ENCODE results near the gene GREB1. TPM values are rescaled to one million over a fixed set of nuclear protein-coding genes. Genes with fewer than 3 reads are reported as not detected.
A peak's percentile ranks its signal among the peaks of the same experiment; 100 is the strongest.

Gene GREB1
- total RNA-seq, 1 experiment from 2014 or later, result 0.62 TPM

DNA sequence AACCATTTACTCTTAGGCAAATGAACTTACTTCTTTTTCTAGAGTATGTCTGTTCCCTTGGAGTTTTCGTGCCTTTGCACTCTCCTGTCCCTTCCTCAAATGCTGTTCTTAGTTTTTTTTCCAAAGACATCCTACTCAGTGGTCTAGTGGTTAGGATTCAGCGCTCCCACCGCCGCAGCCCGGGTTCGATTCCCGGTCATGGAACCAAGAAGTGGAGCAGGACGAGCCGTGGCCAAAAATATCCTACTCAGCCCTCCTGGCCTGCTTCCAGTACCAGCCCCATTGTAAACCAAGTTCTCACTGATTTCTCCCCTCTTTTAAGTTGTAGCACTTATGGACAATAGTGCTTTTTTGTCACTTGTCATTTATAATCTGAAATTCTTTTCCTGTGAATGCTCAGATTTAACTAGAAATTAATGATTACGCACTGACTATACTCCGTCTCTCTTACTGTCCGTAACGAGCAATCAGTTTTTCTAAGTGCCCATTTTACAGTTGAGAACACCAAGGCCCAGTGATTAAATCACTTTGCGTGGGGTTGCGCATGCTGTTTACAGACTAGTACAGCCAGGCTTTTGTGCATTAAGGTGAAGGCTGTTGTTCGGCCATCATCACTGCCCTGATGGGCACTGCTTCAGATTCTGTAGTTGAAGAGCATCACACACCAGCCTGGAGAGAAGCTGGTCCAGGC is 17.9 kb downstream of the GREB1 start:
- H3F3A ChIP-seq (ENCODE audit: low read length, unreplicated experiment), result no peaks in the 10 kb centered on the region
- TF ChIP-seq, protein P1, sequence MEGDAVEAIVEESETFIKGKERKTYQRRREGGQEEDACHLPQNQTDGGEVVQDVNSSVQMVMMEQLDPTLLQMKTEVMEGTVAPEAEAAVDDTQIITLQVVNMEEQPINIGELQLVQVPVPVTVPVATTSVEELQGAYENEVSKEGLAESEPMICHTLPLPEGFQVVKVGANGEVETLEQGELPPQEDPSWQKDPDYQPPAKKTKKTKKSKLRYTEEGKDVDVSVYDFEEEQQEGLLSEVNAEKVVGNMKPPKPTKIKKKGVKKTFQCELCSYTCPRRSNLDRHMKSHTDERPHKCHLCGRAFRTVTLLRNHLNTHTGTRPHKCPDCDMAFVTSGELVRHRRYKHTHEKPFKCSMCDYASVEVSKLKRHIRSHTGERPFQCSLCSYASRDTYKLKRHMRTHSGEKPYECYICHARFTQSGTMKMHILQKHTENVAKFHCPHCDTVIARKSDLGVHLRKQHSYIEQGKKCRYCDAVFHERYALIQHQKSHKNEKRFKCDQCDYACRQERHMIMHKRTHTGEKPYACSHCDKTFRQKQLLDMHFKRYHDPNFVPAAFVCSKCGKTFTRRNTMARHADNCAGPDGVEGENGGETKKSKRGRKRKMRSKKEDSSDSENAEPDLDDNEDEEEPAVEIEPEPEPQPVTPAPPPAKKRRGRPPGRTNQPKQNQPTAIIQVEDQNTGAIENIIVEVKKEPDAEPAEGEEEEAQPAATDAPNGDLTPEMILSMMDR (conservative IDR thresholded peaks at IDR 0.05; ENCODE audit: low read depth, low read length), result no peak
- TF ChIP-seq EZH2phosphoT487 (IDR thresholded peaks at IDR 0.05; ENCODE audit: borderline replicate concordance, low read length), result no peak
- no peak for TF ChIP-seq EZH2 (IDR thresholded peaks at IDR 0.05; ENCODE audit: low read length, unreplicated experiment)
- no peaks in the 10 kb centered on the region for H3K36me3 ChIP-seq (ENCODE audit: low read depth, low read length)
- H2AFZ ChIP-seq (ENCODE audit: low read length), result no peak overlapping the region
- no TSS peak for BruUV-seq (replicated peaks)
- H3K4me1 ChIP-seq (ENCODE audit: insufficient read depth, low read length), result peaks cover 14% of the 10 kb centered on the region
- intact Hi-C loops (cut with micrococcal nuclease), result no loop called here
- H3K79me2 ChIP-seq (ENCODE audit: low read length), result no peaks in the 10 kb centered on the region
- no peak overlapping the region for H3K4me2 ChIP-seq (ENCODE audit: low read length)
- H4K20me1 ChIP-seq (ENCODE audit: low read length), result no peaks in the 10 kb centered on the region
- H3K27me3 ChIP-seq (ENCODE audit: low read length), result peaks cover 67% of the 10 kb centered on the region
- DNase-seq (no peak), ATAC-seq (no peak)
- CTCF ChIA-PET, result no interaction called here
- no peaks in the 10 kb centered on the region for H3K9me3 ChIP-seq (ENCODE audit: low read length)
- no peak overlapping the region for H3K27ac ChIP-seq (ENCODE audit: low read length)
- no peak overlapping the region for H3K9ac ChIP-seq (ENCODE audit: low read length)
- no peak overlapping the region for H3K4me3 ChIP-seq (ENCODE audit: low read length)
- H3K9me2 ChIP-seq (replicated peaks; ENCODE audit: low read length), result no peaks in the 10 kb centered on the region
- POLR2A ChIA-PET (ENCODE audit: unreplicated experiment), result no interaction called here

GRCh38 chr2:11552260-11552638 is 18.4 kb downstream of the GREB1 start:
- DNase-seq, result no peak
- Histone ChIP-seq H4K20me1 (ENCODE audit: low read length) (no peaks in the 10 kb centered on the region), H3K27ac (ENCODE audit: low read length) (no peak overlapping the region), H3F3A (ENCODE audit: low read length, unreplicated experiment) (no peaks in the 10 kb centered on the region), H3K4me2 (ENCODE audit: low read length) (no peak overlapping the region), H2AFZ (ENCODE audit: low read length) (no peak overlapping the region), H3K4me3 (ENCODE audit: low read length) (no peak overlapping the region), H3K79me2 (ENCODE audit: low read length) (no peaks in the 10 kb centered on the region), H3K9ac (ENCODE audit: low read length) (no peak overlapping the region), H3K4me1 (ENCODE audit: insufficient read depth, low read length) (peaks cover 14% of the 10 kb centered on the region), H3K9me3 (ENCODE audit: low read length) (no peaks in the 10 kb centered on the region), H3K27me3 (ENCODE audit: low read length) (peaks cover 68% of the 10 kb centered on the region), H3K9me2 (replicated peaks; ENCODE audit: low read length) (no peaks in the 10 kb centered on the region), H3K36me3 (ENCODE audit: low read depth, low read length) (no peaks in the 10 kb centered on the region)
- intact Hi-C loops (cut with micrococcal nuclease), result no loop called here
- no peak for ATAC-seq
- TF ChIP-seq EZH2 (IDR thresholded peaks at IDR 0.05; ENCODE audit: low read length, unreplicated experiment) (no peak), EZH2phosphoT487 (IDR thresholded peaks at IDR 0.05; ENCODE audit: borderline replicate concordance, low read length) (no peak)
- TF ChIP-seq, protein P1 (conservative IDR thresholded peaks at IDR 0.05; ENCODE audit: low read depth, low read length), result no peak
- no TSS peak for BruUV-seq (replicated peaks)
- ChIA-PET CTCF (no interaction called here), POLR2A (ENCODE audit: unreplicated experiment) (no interaction called here)

- Histone ChIP-seq H3K9me2 (replicated peaks; ENCODE audit: low read length) (no peaks in the 10 kb centered on the region), H3K4me1 (ENCODE audit: insufficient read depth, low read length) (peaks cover 14% of the 10 kb centered on the region), H2AFZ (ENCODE audit: low read length) (no peak overlapping the region), H4K20me1 (ENCODE audit: low read length) (no peaks in the 10 kb centered on the region), H3K79me2 (ENCODE audit: low read length) (no peaks in the 10 kb centered on the region), H3F3A (ENCODE audit: low read length, unreplicated experiment) (no peaks in the 10 kb centered on the region), H3K9ac (ENCODE audit: low read length) (no peak overlapping the region), H3K9me3 (ENCODE audit: low read length) (no peaks in the 10 kb centered on the region), H3K4me3 (ENCODE audit: low read length) (no peak overlapping the region), H3K4me2 (ENCODE audit: low read length) (peak overlapping the region; percentile 63), H3K27me3 (ENCODE audit: low read length) (peaks cover 69% of the 10 kb centered on the region), H3K36me3 (ENCODE audit: low read depth, low read length) (no peaks in the 10 kb centered on the region), H3K27ac (ENCODE audit: low read length) (no peak overlapping the region; the same call in 1 of the 2 replicates)
- BruUV-seq (replicated peaks), result no TSS peak
- ATAC-seq (peak; percentile 62), DNase-seq (peak; percentile 86)
- ChIA-PET POLR2A (ENCODE audit: unreplicated experiment) (no interaction called here), CTCF (no interaction called here)
- intact Hi-C loops (cut with micrococcal nuclease), result no loop called here
- no peak for TF ChIP-seq EZH2phosphoT487 (IDR thresholded peaks at IDR 0.05; ENCODE audit: borderline replicate concordance, low read length)
- no peak for TF ChIP-seq EZH2 (IDR thresholded peaks at IDR 0.05; ENCODE audit: low read length, unreplicated experiment)
- TF ChIP-seq, protein P1 (conservative IDR thresholded peaks at IDR 0.05; ENCODE audit: low read depth, low read length), result no peak
Observed at GRCh38 chr2:11553661-11554398, 20.0 kb downstream of the GREB1 start.
